ENCODE data around the gene DHDH. TPM values are rescaled to one million over a fixed set of nuclear protein-coding genes. Genes with fewer than 3 reads are reported as not detected.
"Not testable (repeated sequence)": the region's sequence is repeated elsewhere in the genome, so short reads cannot be mapped to it uniquely, and the experiment has no call there.

The DHDH gene
- total RNA-seq, 1 donor from 2014 or later: not detected

- Histone ChIP-seq H3K4me1 (peaks cover 6 to 24% of the 10 kb centered on the region in 2 donors), H3K4me3 (no peak overlapping the region), H3K27me3 (no peaks in the 10 kb centered on the region), H3K9me3 (no peaks in the 10 kb centered on the region), H3K27ac (no peak overlapping the region), H3K36me3 (peaks cover 62 to 69% of the 10 kb centered on the region in 2 donors)
- no peak for DNase-seq (ENCODE audit: low spot score in 2 of 2)
- intact Hi-C loops (cut with DNase I): no loop called here
- TF ChIP-seq, protein P1, sequence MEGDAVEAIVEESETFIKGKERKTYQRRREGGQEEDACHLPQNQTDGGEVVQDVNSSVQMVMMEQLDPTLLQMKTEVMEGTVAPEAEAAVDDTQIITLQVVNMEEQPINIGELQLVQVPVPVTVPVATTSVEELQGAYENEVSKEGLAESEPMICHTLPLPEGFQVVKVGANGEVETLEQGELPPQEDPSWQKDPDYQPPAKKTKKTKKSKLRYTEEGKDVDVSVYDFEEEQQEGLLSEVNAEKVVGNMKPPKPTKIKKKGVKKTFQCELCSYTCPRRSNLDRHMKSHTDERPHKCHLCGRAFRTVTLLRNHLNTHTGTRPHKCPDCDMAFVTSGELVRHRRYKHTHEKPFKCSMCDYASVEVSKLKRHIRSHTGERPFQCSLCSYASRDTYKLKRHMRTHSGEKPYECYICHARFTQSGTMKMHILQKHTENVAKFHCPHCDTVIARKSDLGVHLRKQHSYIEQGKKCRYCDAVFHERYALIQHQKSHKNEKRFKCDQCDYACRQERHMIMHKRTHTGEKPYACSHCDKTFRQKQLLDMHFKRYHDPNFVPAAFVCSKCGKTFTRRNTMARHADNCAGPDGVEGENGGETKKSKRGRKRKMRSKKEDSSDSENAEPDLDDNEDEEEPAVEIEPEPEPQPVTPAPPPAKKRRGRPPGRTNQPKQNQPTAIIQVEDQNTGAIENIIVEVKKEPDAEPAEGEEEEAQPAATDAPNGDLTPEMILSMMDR (IDR thresholded peaks at IDR 0.05): no peak
These were observed 27.8 kb upstream of the DHDH start for GRCh38 chr19:48905664-48906063.

DNA sequence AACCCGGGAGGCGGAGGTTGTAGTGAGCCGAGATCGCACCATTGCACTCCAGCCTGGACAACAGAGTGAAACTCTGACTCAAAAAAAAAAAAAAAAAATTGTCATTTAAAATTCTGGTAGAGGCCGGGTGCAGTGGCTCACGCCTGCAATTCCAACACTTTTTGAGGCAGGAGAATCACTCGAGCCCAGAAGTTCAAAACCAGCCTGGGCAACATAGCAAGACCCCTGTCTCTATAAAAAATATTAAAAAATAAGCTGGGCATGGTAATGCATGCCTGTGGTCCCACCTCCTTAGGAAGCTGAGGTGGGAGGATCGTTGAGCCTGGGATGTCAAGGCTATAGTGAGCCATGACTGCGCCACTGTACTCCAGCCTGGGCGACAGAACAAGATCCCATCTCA, 27.2 kb upstream of the DHDH start:
- Histone ChIP-seq H3K36me3 (peaks cover 68 to 75% of the 10 kb centered on the region in 2 donors), H3K9me3 (no peaks in the 10 kb centered on the region), H3K27ac (no peak overlapping the region), H3K4me1 (peaks cover 6 to 17% of the 10 kb centered on the region in 2 donors), H3K27me3 (no peaks in the 10 kb centered on the region), H3K4me3 (no peak overlapping the region)
- no peak for DNase-seq (ENCODE audit: low spot score in 2 of 2)
- TF ChIP-seq, protein P1 (IDR thresholded peaks at IDR 0.05): no peak
- intact Hi-C loops (cut with DNase I): no loop called here

DNA sequence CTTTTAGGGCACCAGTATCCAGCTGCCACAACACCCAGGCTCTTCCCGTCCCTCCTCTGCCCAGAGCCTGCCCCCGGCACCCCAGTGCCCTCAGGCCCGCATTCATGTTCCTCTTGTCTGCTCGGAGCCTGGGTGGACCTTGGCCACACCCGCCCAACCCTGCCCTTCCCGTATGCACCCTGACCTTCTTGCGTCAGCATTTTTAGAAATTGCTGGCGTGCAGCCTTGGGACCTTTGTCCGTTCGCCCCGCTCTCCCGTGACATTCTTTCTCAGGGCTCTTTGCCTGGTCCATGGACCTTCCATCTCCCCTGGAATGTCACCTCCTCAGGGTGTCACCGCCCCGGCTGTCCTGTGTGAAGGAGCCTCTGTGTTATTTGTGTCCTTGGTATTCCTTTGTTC, 25.8 kb upstream of the DHDH start:
- Histone ChIP-seq H3K27me3 (no peaks in the 10 kb centered on the region), H3K4me1 (peaks cover 0 to 5% of the 10 kb centered on the region in 2 donors), H3K36me3 (peaks cover 82 to 85% of the 10 kb centered on the region in 2 donors), H3K4me3 (no peak overlapping the region), H3K9me3 (no peaks in the 10 kb centered on the region), H3K27ac (no peak overlapping the region)
- TF ChIP-seq, protein P1 (IDR thresholded peaks at IDR 0.05): no peak
- intact Hi-C loops (cut with DNase I): no loop called here
- DNase-seq (ENCODE audit: low spot score in 2 of 2): no peak

GRCh38 chr19:48909424-48910077, 23.9 kb upstream of the DHDH start:
- H3K27ac ChIP-seq: not testable (repeated sequence)

DNA sequence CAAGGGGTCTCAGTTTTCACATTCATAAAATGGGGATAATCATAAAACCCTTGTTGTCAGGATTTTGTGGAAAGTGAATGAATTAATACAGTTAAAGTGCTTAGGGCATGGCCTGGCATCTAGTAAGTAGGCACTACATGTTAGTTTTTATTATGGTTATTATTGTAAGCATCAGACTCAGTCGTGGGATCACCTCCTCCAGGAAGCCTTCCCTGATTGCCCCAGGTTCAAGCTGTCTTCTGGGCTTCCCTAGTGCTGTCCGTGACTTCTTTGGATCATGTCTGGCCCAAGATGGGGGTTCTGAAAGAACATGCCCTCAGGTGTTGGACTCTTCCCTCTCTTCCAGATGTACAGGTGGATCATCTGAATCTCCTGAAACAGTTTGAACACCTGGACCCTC, 22.7 kb upstream of the DHDH start:
- Histone ChIP-seq H3K4me3 (no peak overlapping the region), H3K4me1 (no peaks in the 10 kb centered on the region), H3K27ac (no peak overlapping the region), H3K36me3 (peaks cover 93% of the 10 kb centered on the region in 2 donors), H3K9me3 (no peaks in the 10 kb centered on the region), H3K27me3 (no peaks in the 10 kb centered on the region)
- TF ChIP-seq, protein P1 (IDR thresholded peaks at IDR 0.05): no peak
- intact Hi-C loops (cut with DNase I): no loop called here
- no peak for DNase-seq (ENCODE audit: low spot score in 2 of 2)

More at GRCh38 chr19:48909424-48910077, 23.9 kb upstream of the DHDH start:
- H3K4me3 ChIP-seq; H3K27me3 ChIP-seq; DNase-seq (ENCODE audit: low spot score in 2 of 2); H3K9me3 ChIP-seq; H3K4me1 ChIP-seq; intact Hi-C loops (cut with DNase I): not testable (repeated sequence)
- peaks cover 94 to 96% of the 10 kb centered on the region in 2 donors for H3K36me3 ChIP-seq

- intact Hi-C loops (cut with DNase I): no loop called here
- H3K36me3 ChIP-seq: peaks cover 85 to 88% of the 10 kb centered on the region in 2 donors
These were observed 20.2 kb upstream of the DHDH start for GRCh38 chr19:48913114-48913889.

More at GRCh38 chr19:48913114-48913889, 20.2 kb upstream of the DHDH start:
- no peak for DNase-seq (ENCODE audit: low spot score in 2 of 2)
- Histone ChIP-seq H3K9me3 (no peaks in the 10 kb centered on the region), H3K27ac (no peak overlapping the region), H3K4me3 (no peak overlapping the region), H3K27me3 (no peaks in the 10 kb centered on the region), H3K4me1 (no peaks in the 10 kb centered on the region)
- TF ChIP-seq, protein P1 (IDR thresholded peaks at IDR 0.05): no peak

Data from ascending aorta (tissue), 2 donors.